Activated CD8-positive, alpha-beta T cell treated with anti-CD3 and anti-CD28 coated beads for 36 hours (primary cell): ENCODE data around the gene ATXN1. TPM values are rescaled to one million over a fixed set of nuclear protein-coding genes. Genes with fewer than 3 reads are reported as not detected.

Experiments used
- ATAC-seq: fragments of 200-7000 bp; cut with Tn5 transposase; one replicate; pipeline ENCODE4 v1.10.0; 2021; ENCODE audit warnings: mild to moderate bottlenecking, moderate library complexity
- CTCF ChIA-PET: fragments of 350-600 bp; sonication (Branson Sonifier 250); formaldehyde crosslinking; loops from one replicate; lab custom pipeline; 2021; ENCODE audit warnings: antibody characterized with exemption; lab: Charles Lee
- POLR2A ChIA-PET: fragments of 350-600 bp; sonication (Branson Sonifier 250); formaldehyde crosslinking; loops from one replicate; lab custom pipeline; 2021; ENCODE audit warnings: antibody characterized with exemption; lab: Charles Lee
- DNase-seq: peaks from one replicate; pipeline ENCODE4 v3.0.0-alpha.2; 2020
- H3K27ac Mint-ChIP-seq: one replicate; pipeline ENCODE4 v1.8.0; 2021; ENCODE audit warnings: mild to moderate bottlenecking, mixed read lengths
- H3K27me3 Mint-ChIP-seq: one replicate; pipeline ENCODE4 v1.8.0; 2021; ENCODE audit warnings: mixed read lengths
- H3K36me3 Mint-ChIP-seq: one replicate; pipeline ENCODE4 v1.8.0; 2021; ENCODE audit warnings: low read depth, mixed read lengths
- H3K4me1 Mint-ChIP-seq: one replicate; pipeline ENCODE4 v1.8.0; 2021; ENCODE audit warnings: low read depth, mixed read lengths
- H3K4me3 Mint-ChIP-seq: one replicate; pipeline ENCODE4 v1.8.0; 2021; ENCODE audit warnings: mild to moderate bottlenecking, moderate library complexity, mixed read lengths
- H3K9me3 Mint-ChIP-seq: one replicate; pipeline ENCODE4 v1.8.0; 2021; ENCODE audit warnings: mixed read lengths
- CTCF ChIP-seq: fragments of 200-600 bp; IDR thresholded peaks from one replicate; pipeline ENCODE4 v1.8.0; 2022; ENCODE audit warnings: antibody characterized with exemption, mild to moderate bottlenecking
- intact Hi-C: fragments of 100-400 bp; cut with micrococcal nuclease; formaldehyde crosslinking; loops from one replicate; pipeline ENCODE4 v1.10.0; 2022
- total RNA-seq, 2 experiments: library from RNA; stranded (reverse); gene quantifications; one replicate each; pipeline ENCODE4 v1.2.3, GENCODE V29; 2021

Gene ATXN1
- total RNA-seq, 2 experiments from 2014 or later: 35.4 to 40.8 TPM

- Mint-ChIP-seq H3K27ac (no peak overlapping the region), H3K4me1 (peaks cover 55% of the 10 kb centered on the region), H3K4me3 (no peak overlapping the region), H3K9me3 (no peaks in the 10 kb centered on the region), H3K27me3 (no peaks in the 10 kb centered on the region), H3K36me3 (peaks cover 21% of the 10 kb centered on the region)
- ATAC-seq (no peak), DNase-seq (no peak)
- POLR2A ChIA-PET: interaction anchor here (0.9 kb wide), 2 partner anchors 14 to 43 kb away, joined by 3 to 4 read pairs; partner anchors contain the start of gene ATXN1
- CTCF ChIA-PET: interaction anchor here (0.9 to 3.5 kb wide), 4 partner anchors 13 to 203 kb away, joined by 3 to 13 read pairs (median 3); partner anchors contain the start of gene ATXN1
- intact Hi-C loops: no loop called here
- TF ChIP-seq CTCF: no peak
Measured at GRCh38 chr6:16718356-16718755, 42.9 kb downstream of the ATXN1 start.

GRCh38 chr6:16717275-16717942 is 43.9 kb downstream of the ATXN1 start:
- no peaks in the 10 kb centered on the region for H3K27me3 Mint-ChIP-seq
- intact Hi-C loops: no loop called here
- ATAC-seq (no peak), DNase-seq (no peak)
- CTCF ChIA-PET: interaction anchor here (0.7 to 3.5 kb wide), 4 partner anchors 14 to 202 kb away, joined by 3 to 13 read pairs (median 3); partner anchors contain the start of gene ATXN1
- no peaks in the 10 kb centered on the region for H3K9me3 Mint-ChIP-seq
- H3K36me3 Mint-ChIP-seq: peaks cover 22% of the 10 kb centered on the region
- POLR2A ChIA-PET: interaction anchor here (0.9 kb wide), 1 partner anchor 15 kb away, joined by 4 read pairs; no protein-coding TSS in a partner anchor
- H3K4me3 Mint-ChIP-seq: no peak overlapping the region
- peaks cover 63% of the 10 kb centered on the region for H3K4me1 Mint-ChIP-seq
- H3K27ac Mint-ChIP-seq: peak overlapping the region; percentile 44
- TF ChIP-seq CTCF: no peak

GRCh38 chr6:16716321-16716858 is 44.9 kb downstream of the ATXN1 start:
- Mint-ChIP-seq H3K27me3 (no peaks in the 10 kb centered on the region), H3K4me1 (peaks cover 69% of the 10 kb centered on the region), H3K9me3 (no peaks in the 10 kb centered on the region), H3K4me3 (no peak overlapping the region), H3K36me3 (peaks cover 22% of the 10 kb centered on the region), H3K27ac (no peak overlapping the region)
- DNase-seq: no peak
- TF ChIP-seq CTCF: no peak
- CTCF ChIA-PET: interaction anchor here (0.7 to 3.5 kb wide), 9 partner anchors 9 to 55 kb away, joined by 3 to 13 read pairs (median 4); no protein-coding TSS in a partner anchor
- intact Hi-C loops: no loop called here
- ATAC-seq: no peak
- POLR2A ChIA-PET: no interaction called here

GRCh38 chr6:16713597-16713996 is 47.7 kb downstream of the ATXN1 start:
- DNase-seq (no peak), ATAC-seq (no peak)
- H3K4me3 Mint-ChIP-seq: peak overlapping the region; percentile 9
- H3K27me3 Mint-ChIP-seq: no peaks in the 10 kb centered on the region
- H3K27ac Mint-ChIP-seq: peak overlapping the region; percentile 92
- no peak for TF ChIP-seq CTCF
- POLR2A ChIA-PET: interaction anchor here (0.9 to 3.7 kb wide), 8 partner anchors 10 to 201 kb away, joined by 3 to 18 read pairs (median 4); partner anchors contain the start of gene ATXN1
- H3K36me3 Mint-ChIP-seq: peaks cover 22% of the 10 kb centered on the region
- intact Hi-C loops: loop anchor here (2.0 to 5.0 kb wide), 2 partner anchors 15 to 49 kb away; partner anchors contain the start of gene ATXN1
- CTCF ChIA-PET: interaction anchor here (0.9 to 2.3 kb wide), 10 partner anchors 9 to 50 kb away, joined by 3 to 8 read pairs (median 6); partner anchors contain the start of gene ATXN1
- H3K4me1 Mint-ChIP-seq: peaks cover 64% of the 10 kb centered on the region
- no peaks in the 10 kb centered on the region for H3K9me3 Mint-ChIP-seq
